ENCODE results near the gene COBL. TPM values are rescaled to one million over a fixed set of nuclear protein-coding genes. Genes with fewer than 3 reads are reported as not detected.

Gene COBL
- total and polyA plus RNA-seq, 10 of the 15 experiments (the other 5 are each of a cell fraction or from before 2014, with no cell fraction given), result 0.21 TPM; not detected in 9

DNA sequence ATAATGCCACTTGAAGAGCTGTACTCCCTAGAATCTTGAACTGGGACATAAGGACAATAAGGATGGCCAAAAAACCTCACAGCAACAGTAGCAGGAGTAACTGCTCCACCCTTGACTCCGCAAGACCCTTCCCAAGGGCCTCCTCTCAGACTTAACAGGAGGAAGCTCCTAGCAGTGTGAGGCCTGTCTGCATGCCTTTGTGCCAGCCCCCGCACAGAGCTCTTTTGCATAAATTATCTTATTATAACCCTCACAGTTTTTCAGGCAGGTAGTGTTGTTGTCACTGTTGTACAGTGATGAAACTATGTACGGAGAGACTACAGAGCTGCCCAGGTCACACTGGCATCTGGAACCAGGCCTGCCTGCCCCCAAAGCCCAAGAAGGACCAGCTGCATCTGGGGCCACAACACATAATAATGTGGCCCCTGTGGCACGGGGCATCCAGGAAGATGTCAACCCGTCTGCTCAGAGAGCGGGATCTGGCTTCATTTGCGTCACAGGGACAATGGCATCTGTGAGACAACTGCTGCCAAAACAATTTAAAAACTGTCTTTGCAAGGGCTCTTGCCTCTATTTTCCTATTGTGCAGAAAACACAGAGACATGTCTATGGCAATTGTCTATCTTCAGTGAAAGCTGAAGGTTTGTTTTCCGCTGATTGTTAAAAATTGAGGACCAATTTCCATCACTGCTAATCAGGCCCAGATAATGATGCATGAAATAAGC is 284.7 kb downstream of the COBL start (continued):
- TF ChIP-seq, protein P1, sequence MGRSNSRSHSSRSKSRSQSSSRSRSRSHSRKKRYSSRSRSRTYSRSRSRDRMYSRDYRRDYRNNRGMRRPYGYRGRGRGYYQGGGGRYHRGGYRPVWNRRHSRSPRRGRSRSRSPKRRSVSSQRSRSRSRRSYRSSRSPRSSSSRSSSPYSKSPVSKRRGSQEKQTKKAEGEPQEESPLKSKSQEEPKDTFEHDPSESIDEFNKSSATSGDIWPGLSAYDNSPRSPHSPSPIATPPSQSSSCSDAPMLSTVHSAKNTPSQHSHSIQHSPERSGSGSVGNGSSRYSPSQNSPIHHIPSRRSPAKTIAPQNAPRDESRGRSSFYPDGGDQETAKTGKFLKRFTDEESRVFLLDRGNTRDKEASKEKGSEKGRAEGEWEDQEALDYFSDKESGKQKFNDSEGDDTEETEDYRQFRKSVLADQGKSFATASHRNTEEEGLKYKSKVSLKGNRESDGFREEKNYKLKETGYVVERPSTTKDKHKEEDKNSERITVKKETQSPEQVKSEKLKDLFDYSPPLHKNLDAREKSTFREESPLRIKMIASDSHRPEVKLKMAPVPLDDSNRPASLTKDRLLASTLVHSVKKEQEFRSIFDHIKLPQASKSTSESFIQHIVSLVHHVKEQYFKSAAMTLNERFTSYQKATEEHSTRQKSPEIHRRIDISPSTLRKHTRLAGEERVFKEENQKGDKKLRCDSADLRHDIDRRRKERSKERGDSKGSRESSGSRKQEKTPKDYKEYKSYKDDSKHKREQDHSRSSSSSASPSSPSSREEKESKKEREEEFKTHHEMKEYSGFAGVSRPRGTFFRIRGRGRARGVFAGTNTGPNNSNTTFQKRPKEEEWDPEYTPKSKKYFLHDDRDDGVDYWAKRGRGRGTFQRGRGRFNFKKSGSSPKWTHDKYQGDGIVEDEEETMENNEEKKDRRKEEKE (IDR thresholded peaks at IDR 0.05), result no peak
- TF ChIP-seq USF1 (IDR thresholded peaks at IDR 0.05; ENCODE audit: borderline replicate concordance, extremely low read length, insufficient read depth, low read depth, low read length) (no peak), CBX5 (IDR thresholded peaks at IDR 0.05; ENCODE audit: low read depth) (no peak)

DNA sequence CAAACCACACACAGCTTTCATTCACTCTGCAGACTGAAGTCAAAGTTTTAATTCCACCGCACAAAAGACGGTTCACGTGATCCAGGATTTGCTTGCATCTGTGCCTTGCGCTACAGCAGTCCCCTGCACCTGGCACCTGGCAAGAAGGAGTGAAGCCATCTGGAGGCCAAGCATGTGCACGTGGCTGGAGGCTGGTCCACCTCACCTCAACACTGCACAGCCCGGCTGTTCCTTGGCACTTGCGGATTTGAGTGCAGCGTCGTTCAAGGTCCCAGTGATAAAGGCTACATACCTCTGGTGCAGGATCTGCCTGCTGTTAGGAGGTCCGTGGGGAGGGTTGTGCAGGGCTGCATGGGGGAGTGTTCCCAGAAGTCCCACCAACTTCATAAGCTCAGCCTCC is 285.4 kb downstream of the COBL start:
- FAIRE-seq, result no peak
- no peak for TF ChIP-seq NFXL1 (IDR thresholded peaks at IDR 0.05; ENCODE audit: borderline replicate concordance)
- TF ChIP-seq PML (IDR thresholded peaks at IDR 0.05; ENCODE audit: low read length), result no peak
- no peak for TF ChIP-seq EGR1 (IDR thresholded peaks at IDR 0.05; ENCODE audit: borderline replicate concordance in 1 of 2, low read depth in 2 of 2, low read length in 2 of 2)
- TF ChIP-seq, protein P2, sequence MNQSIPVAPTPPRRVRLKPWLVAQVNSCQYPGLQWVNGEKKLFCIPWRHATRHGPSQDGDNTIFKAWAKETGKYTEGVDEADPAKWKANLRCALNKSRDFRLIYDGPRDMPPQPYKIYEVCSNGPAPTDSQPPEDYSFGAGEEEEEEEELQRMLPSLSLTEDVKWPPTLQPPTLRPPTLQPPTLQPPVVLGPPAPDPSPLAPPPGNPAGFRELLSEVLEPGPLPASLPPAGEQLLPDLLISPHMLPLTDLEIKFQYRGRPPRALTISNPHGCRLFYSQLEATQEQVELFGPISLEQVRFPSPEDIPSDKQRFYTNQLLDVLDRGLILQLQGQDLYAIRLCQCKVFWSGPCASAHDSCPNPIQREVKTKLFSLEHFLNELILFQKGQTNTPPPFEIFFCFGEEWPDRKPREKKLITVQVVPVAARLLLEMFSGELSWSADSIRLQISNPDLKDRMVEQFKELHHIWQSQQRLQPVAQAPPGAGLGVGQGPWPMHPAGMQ (IDR thresholded peaks at IDR 0.05; ENCODE audit: borderline replicate concordance), result no peak
- no peak for TF ChIP-seq ZNF592 (IDR thresholded peaks at IDR 0.05)
- TF ChIP-seq EZH2 (IDR thresholded peaks at IDR 0.05; ENCODE audit: borderline replicate concordance, control insufficient read depth, low read depth, low read length), result no peak
- no peak for TF ChIP-seq PAX8 (IDR thresholded peaks at IDR 0.05)
- TF ChIP-seq KDM1A (IDR thresholded peaks at IDR 0.05; ENCODE audit: borderline replicate concordance), result no peak

More for the DNA sequence above, 285.4 kb downstream of the COBL start:
- no peak for DNase-seq (ENCODE audit: low read depth, low spot score)
- Histone ChIP-seq H3K4me2 (ENCODE audit: control insufficient read depth, insufficient read depth) (no peak overlapping the region), H4K20me1 (ENCODE audit: control insufficient read depth, insufficient read depth) (no peaks in the 10 kb centered on the region), H3K9ac (ENCODE audit: control insufficient read depth, insufficient read depth, low read length) (no peak overlapping the region), H3K9me3 (replicated peaks; ENCODE audit: control insufficient read depth, insufficient read depth, low read length) (no peaks in the 10 kb centered on the region), H3K4me3 (no peak overlapping the region), H3K79me2 (ENCODE audit: control insufficient read depth, insufficient read depth, low read length) (no peaks in the 10 kb centered on the region), H3K4me1 (ENCODE audit: control insufficient read depth, insufficient read depth, low read length) (no peaks in the 10 kb centered on the region), H3K27me3 (replicated peaks in 1 of 2; ENCODE audit: control insufficient read depth in 2 of 2, insufficient read depth in 2 of 2, low read length in 1 of 2) (0 out of 4 replicates have a peak, but pooled peaks cover 0 to 1% of the 10 kb centered on the region in 2 experiments), H3K27ac (ENCODE audit: control insufficient read depth, insufficient read depth) (no peak overlapping the region), H3K36me3 (ENCODE audit: control insufficient read depth in 2 of 2, insufficient read depth in 2 of 2, low read length in 1 of 2) (no peaks in the 10 kb centered on the region), H2AFZ (ENCODE audit: control insufficient read depth, low read depth, low read length) (no peak overlapping the region)
- WGBS (ENCODE audit: insufficient coverage, insufficient replicate concordance, low lambda C conversion rate, missing lambda C conversion rate), result 55% methylated on average over 10 of the region's 10 CpGs
- POLR2A ChIA-PET, result no interaction called here
- intact Hi-C loops (cut with micrococcal nuclease; ENCODE audit: unreplicated experiment), result no loop called here
- BruUV-seq (replicated peaks), result no TSS peak
- RAD21 ChIA-PET (ENCODE audit: unreplicated experiment), result interaction anchor here (0.6 kb wide), 1 partner anchor 131 kb away, joined by 3 read pairs; no protein-coding TSS in a partner anchor
- ATAC-seq, result no peak
- SMC1A ChIA-PET (ENCODE audit: uncharacterized antibody, unreplicated experiment), result interaction anchor here (0.6 kb wide), 1 partner anchor 1139 kb away, joined by 3 read pairs; no protein-coding TSS in a partner anchor
- in situ Hi-C loops (cut with MboI), result no loop called here
- CTCF ChIA-PET, result interaction anchor here (0.6 kb wide), 1 partner anchor 110 kb away, joined by 3 read pairs; no protein-coding TSS in a partner anchor

All from GM12878 (cell line).